Fibroblast of lung (primary cell): ENCODE measurements around the gene FPR1.

ENCODE experiments used
- CTCF ChIP-seq, 2 donors: IDR thresholded peaks in 1 of 2; conservative IDR thresholded peaks in 1 of 2; 1 replicate in 1 of 2; 2 replicates in 1 of 2; pipeline ENCODE4 v1.5.1; 2011 to 2012; ENCODE audit warnings: low read length in 2 of 2, control low read depth in 1 of 2, inconsistent platforms in 1 of 2, low read depth in 1 of 2, mild to moderate bottlenecking in 1 of 2
- EZH2 ChIP-seq: IDR thresholded peaks from 2 replicates; pipeline ENCODE4 v1.5.1; 2012; ENCODE audit warnings: low read length, control low read depth, mild to moderate bottlenecking; ENCODE audit errors: missing control alignments

- TF ChIP-seq CTCF (conservative IDR thresholded peaks at IDR 0.05 in 1 of 2, IDR thresholded peaks at IDR 0.05 in 1 of 2; ENCODE audit: low read depth in 1 of 2, low read length in 2 of 2) (no peak), EZH2 (no peak)
Observed at GRCh38 chr19:51729781-51730180, 21.9 kb downstream of the FPR1 start.
